ENCODE measurements around the gene ISG15. TPM values are rescaled to one million over a fixed set of nuclear protein-coding genes. Genes with fewer than 3 reads are reported as not detected.

The ISG15 gene
- total and polyA plus RNA-seq, 7 donors = 49.4 to 357 (median 78.7) TPM

- Histone ChIP-seq H3K27me3 (peaks cover 48 to 81% (median 78%) of the 10 kb centered on the region in 3 donors), H3K27ac (no peak overlapping the region), H3K4me3 (peak overlapping the region; percentile 17 to 59 (median 52)), H3K36me3 (peaks cover 0 to 4% (median 0%) of the 10 kb centered on the region in 4 donors), H3K4me1 (peaks cover 0 to 29% (median 22%) of the 10 kb centered on the region in 4 donors), H3K9me3 (no peaks in the 10 kb centered on the region)
- intact Hi-C loops (cut with DNase I) = loop anchor here (2.0 to 5.0 kb wide), 2 partner anchors 27 to 37 kb away; partner anchors contain the start of gene AGRN
- 2 to 3% methylated on average over 69 of the region's 69 CpGs for whole genome bisulfite sequencing, 2 donors
- peak; percentile 91 for DNase-seq
- TF ChIP-seq CTCF (IDR thresholded peaks at IDR 0.05) (no peak), POLR2A (IDR thresholded peaks at IDR 0.05) (no peak), POLR2AphosphoS5 (IDR thresholded peaks at IDR 0.05) (no peak), EP300 (IDR thresholded peaks at IDR 0.05) (no peak)
Measured at GRCh38 chr1:1059494-1060280, 46.4 kb downstream of the ISG15 start.

GRCh38 chr1:1060281-1061000 is 47.1 kb downstream of the ISG15 start:
- Histone ChIP-seq H3K36me3 (no peaks in the 10 kb centered on the region), H3K27ac (no peak overlapping the region), H3K4me1 (peaks cover 0 to 29% (median 22%) of the 10 kb centered on the region in 4 donors), H3K27me3 (peaks cover 48 to 81% (median 81%) of the 10 kb centered on the region in 3 donors), H3K9me3 (no peaks in the 10 kb centered on the region), H3K4me3 (no peak overlapping the region)
- 26 to 47% methylated on average over 38 of the region's 38 CpGs for WGBS, 2 donors
- TF ChIP-seq POLR2A (IDR thresholded peaks at IDR 0.05) (no peak), EP300 (IDR thresholded peaks at IDR 0.05) (no peak), POLR2AphosphoS5 (IDR thresholded peaks at IDR 0.05) (no peak), CTCF (IDR thresholded peaks at IDR 0.05) (no peak)
- DNase-seq = no peak
- intact Hi-C loops (cut with DNase I) = loop anchor here (5.0 kb wide), 1 partner anchor 38 kb away; the partner anchor contains the start of gene AGRN

GRCh38 chr1:1061682-1062345 is 48.5 kb downstream of the ISG15 start:
- no peak for DNase-seq
- H3K27ac ChIP-seq = no peak overlapping the region
- peaks cover 0 to 29% (median 22%) of the 10 kb centered on the region in 4 donors for H3K4me1 ChIP-seq
- intact Hi-C loops (cut with DNase I) = loop anchor here (2.0 to 5.0 kb wide), 2 partner anchors 40 to 77 kb away; partner anchors contain the start of gene AGRN
- H3K4me3 ChIP-seq = no peak overlapping the region
- no peaks in the 10 kb centered on the region for H3K9me3 ChIP-seq
- TF ChIP-seq EP300 (IDR thresholded peaks at IDR 0.05) = no peak
- no peak for TF ChIP-seq POLR2AphosphoS5 (IDR thresholded peaks at IDR 0.05)
- no peak for TF ChIP-seq CTCF (IDR thresholded peaks at IDR 0.05)
- no peak for TF ChIP-seq POLR2A (IDR thresholded peaks at IDR 0.05)
- 18 to 42% methylated on average over 16 of the region's 18 CpGs for WGBS, 2 donors
- no peaks in the 10 kb centered on the region for H3K36me3 ChIP-seq
- H3K27me3 ChIP-seq = peaks cover 49 to 84% (median 83%) of the 10 kb centered on the region in 3 donors

- peaks cover 0 to 29% (median 22%) of the 10 kb centered on the region in 4 donors for H3K4me1 ChIP-seq
- intact Hi-C loops (cut with DNase I) = loop anchor here (2.0 to 5.0 kb wide), 2 partner anchors 40 to 78 kb away; partner anchors contain the start of gene AGRN
- 11 to 27% methylated on average over 29 of the region's 29 CpGs for WGBS, 2 donors
- H3K4me3 ChIP-seq = no peak overlapping the region
- H3K36me3 ChIP-seq = no peaks in the 10 kb centered on the region
- peaks cover 52 to 86% (median 84%) of the 10 kb centered on the region in 3 donors for H3K27me3 ChIP-seq
- no peak for DNase-seq
- no peak overlapping the region for H3K27ac ChIP-seq
- TF ChIP-seq EP300 (IDR thresholded peaks at IDR 0.05) (no peak), CTCF (IDR thresholded peaks at IDR 0.05) (no peak), POLR2AphosphoS5 (IDR thresholded peaks at IDR 0.05) (no peak), POLR2A (IDR thresholded peaks at IDR 0.05) (no peak)
- H3K9me3 ChIP-seq = no peaks in the 10 kb centered on the region
Measured at GRCh38 chr1:1062348-1063163, 49.3 kb downstream of the ISG15 start.
